Activated CD8-positive, alpha-beta memory T cell treated with anti-CD3 and anti-CD28 coated beads, Interleukin-2, amount 50 U/mL, for 4 hours (primary cell): ENCODE measurements around the gene NR3C1.

Source experiments
- DNase-seq: peaks from one replicate; pipeline ENCODE4 v3.0.0-alpha.2; 2020

Gene NR3C1

DNA sequence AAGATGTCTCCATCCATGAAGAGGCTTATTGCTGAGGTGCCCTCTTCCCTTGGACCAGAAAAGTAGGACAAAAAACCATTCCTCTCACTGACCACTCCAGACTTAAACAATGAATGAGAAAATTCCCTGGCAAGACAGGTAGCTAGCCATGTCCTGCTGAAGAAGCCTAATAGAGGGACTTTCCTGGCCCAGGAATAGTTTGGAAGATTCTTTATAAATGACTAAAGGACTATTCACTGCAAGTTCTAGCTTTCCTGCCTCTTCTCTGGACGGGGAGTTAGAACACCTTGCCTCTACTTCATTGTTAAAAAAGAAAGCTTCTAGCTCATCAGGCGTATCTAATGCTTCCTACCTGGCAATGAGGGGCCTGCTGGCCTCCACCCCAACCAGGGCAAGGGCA is 153.6 kb downstream of the NR3C1 start:
- no peak for DNase-seq

DNA sequence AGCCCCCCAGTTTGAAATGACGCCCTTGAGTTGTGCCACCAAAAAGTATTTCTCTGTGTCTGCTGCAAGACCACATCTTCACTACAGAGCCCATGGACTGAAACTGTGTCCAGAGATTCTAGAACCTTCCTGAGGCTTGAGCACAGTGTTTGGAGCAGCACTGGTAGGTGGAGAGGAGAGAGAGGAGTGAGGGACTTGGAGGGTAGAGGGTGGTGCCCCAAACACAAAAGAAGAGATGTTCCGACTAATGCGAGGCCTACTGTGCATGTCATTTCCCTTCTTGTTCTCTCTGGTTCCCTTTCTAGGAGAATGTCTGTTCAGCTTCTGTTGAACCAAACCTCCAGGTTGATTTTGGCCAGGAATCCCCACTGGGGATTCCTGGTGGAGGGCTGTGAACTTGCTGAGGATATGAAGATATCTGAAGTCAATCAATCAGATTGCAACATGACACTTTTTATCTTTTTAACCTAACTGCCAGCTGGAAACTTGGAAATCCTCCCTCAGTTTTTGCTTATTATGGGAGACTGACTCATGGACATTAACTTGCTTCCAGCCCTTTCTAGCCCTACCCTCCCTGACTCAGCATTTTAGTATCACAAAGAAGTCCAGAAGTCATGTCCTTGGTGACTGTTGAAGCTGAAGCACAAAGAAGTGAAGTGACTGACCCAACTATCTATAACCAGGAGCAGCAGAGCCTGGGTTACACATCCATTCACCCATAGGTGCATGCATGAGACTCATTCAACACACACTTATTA is 154.5 kb downstream of the NR3C1 start:
- DNase-seq = no peak

DNA sequence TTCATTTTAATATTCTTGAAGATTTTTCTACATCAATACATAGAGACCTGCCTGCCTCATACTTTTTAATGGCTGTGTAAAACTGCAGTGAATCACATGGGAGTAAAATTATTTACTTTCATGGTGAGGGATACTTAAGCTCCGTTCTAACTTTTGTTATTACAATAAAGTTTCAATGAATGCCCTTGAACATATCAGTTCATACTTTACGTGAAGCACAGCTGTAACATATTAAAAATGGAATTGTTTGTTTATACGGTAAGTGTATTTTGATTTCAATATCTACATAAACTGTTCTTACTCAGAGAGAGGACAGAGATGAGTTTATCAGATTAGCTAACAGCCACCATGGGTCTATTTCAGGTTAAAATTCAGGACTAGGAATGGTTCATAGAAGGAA is 155.1 kb downstream of the NR3C1 start:
- DNase-seq = no peak

DNA sequence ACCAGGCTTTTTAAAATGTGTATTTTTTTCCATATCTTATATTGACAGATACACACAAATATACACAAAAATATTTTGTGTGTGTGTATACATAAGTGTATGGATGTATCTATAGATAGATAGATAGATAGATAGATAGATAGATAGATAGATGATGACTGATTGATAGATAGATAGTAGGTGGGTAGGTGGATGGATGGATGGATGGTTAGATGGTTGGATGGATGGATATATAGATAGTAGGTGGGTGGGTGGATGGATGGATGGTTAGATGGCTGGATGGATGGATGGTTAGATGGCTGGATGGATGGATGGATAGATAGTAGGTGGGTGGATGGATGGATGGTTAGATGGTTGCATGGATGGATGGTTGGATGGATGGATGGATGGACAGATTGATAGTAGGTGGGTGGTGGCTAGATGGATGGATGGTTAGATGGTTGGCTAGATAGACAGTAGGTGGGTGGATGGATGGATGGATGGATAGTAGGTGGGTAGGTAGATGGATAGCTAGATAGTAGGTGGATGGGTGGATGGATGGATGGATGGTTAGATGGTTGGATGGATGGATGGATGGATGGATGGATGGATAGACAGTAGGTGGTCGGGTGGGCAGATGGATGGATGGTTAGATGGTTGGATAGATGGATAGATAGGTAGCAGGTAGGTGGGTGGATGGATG is 156.2 kb downstream of the NR3C1 start:
- DNase-seq = no peak

DNA sequence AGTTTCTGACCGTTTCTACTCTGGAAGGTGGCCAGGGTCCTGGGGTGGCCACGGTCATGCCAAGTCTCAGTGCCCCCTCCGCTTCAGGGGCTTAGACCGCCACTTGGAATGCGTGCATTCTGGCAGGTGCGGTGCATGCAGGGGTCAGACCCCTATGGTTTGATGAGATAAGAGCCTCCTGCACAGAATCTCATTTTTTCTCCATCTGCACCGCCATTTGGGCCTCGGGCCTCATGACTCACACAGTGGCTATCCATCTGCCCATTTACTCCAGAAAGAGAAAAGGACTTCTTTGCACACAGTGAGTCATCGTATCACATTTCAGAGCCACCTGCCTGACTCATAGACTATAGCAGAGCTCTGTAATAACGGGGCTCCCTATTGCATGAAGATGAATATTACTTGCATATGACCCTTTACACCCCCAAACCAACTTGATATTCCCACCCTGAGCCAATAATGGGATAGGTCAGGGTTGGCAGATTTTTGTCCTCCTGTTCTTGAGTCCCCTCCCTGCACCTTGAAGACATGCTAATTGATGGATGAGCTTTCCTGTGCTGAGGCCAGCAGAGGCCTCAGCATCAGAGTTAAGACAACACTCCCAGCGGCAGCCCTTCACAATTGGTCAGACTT is 157.4 kb downstream of the NR3C1 start:
- no peak for DNase-seq

DNA sequence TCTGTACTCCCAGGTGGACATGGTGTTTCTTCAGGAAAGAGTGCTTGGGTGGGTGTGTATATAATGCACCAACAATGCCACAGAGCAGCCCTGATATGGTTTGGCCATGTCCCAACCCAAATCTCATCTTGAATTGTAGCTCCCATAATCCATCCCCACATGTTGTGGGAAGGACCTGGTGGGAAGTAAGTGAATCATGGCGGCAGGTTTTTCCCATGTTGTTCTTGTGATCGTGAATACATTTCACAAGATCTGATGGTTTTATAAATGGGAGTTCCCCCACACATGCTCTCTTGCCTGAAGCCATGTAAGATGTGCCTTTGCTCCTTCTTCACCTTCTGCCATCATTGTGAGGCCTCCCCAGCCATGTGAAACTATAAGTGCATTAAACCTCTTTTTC is 158.5 kb downstream of the NR3C1 start:
- DNase-seq = no peak

DNA sequence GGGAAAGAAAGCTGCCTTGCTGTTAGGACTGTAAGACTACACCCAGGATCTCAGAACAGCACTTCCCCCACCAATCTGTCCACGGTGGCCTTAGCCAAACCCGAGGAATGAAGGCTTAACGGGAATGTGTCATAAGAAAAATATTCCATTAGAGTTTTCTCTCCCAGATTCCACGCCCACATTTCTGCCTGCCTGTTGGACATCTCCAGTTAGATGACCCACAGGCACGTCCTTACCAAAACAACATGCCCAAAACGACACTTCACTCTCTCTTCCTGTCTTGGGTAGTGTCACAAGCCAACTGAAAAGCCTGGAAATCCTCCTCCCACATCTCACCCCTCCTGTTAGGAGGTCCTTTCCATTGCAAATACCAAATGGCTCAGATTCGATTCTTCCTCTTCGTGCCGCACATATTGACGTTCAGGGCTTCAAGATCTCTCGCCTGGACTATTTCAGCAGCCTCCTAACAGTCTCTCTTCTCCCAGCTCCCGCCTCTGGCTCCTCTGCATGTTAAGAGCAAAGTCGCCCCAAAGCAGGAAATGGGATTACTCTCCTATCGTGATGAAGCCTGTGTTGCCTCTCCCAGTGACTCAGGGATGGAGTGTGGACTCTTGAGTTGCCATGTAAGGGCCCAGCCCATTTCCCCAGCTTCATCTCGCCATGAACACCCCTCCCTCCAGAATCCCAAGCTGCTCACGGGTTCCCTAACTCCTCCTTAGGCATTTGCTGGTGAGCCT is 159.3 kb downstream of the NR3C1 start:
- no peak for DNase-seq

DNA sequence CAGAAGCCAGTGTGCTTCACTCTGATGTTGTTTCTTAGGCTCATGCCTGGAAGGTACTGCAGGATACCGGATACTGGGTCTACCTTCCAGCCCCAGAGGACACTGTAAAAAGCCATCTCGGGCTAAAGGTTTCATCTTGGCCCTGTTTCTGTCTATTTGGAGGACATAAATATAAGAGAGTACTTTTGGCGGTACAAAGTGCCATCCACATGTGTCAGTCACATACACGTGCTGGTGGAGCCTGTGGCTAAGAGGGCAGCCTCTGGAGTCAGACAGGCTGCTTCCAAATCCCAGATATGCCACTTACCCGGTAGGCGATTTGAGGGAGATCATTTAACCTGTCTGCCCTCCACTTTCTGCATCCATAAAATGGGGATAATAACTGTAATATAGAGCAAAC is 160.4 kb downstream of the NR3C1 start:
- no peak for DNase-seq

DNA sequence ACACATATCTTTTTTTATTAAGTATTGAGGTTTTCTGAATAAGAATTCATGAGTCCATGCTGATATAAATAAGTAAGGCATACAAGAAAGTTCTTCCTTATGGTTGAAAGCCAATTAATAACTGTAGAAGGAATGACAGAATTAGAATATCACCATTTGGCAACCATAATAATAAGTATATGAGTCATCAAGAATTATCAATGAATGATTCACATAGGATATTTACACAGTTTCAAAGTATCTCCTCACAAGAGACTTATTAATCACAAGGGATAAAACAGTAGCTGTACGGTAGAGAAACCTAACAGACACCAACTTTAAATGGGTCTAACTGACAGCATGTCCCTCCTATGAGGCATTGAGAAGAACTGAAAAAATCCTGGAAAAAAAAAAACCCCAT is 161.6 kb downstream of the NR3C1 start:
- DNase-seq = no peak

DNA sequence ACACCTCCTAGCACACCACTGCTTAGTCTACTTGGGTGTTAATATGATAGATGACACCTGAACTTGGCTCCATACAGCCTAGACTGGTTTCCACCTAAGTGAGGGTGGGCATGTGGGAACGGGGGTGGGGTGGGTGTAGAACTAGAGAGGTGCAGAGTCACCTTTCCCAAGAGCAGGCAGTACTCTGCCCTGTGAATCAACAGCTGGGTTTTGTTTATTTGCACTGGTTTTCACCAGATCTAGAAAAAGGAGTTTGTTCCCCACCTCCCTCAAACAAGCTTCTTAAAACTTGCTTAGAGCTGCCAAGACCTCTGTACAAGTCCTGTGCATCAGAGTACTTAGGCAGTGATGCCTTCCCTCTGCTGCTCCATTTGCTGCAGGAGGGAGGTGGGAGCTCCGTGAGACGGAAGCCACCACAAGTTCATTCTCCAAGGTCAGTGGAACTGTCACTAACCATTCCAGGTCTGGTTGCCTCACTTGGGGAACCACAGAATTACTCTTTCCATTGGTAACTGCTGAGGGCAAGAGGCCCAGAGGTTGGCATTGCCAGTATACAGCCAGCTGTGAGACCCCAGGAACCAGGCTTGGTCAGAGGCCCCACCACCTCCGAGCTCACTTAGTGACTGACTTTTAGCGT is 163.5 kb downstream of the NR3C1 start:
- no peak for DNase-seq

DNA sequence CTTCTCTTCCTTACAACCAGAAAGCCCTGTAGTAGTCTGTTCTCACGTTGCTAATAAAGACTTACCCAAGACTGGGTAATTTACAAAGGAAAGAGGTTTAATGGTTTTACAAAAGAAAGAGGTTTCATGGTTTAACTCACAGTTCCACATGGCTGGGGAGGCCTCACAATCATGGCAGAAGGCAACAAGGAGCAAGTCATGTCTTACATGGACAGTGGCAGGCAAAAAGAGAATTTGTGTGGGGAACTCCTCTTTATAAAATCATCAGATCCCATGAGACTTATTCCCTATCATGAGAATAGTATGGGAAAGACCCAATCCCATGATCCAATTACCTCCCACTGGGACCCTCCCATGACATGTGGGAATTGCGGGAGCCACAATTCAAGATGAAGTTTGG is 164.9 kb downstream of the NR3C1 start:
- DNase-seq = no peak

DNA sequence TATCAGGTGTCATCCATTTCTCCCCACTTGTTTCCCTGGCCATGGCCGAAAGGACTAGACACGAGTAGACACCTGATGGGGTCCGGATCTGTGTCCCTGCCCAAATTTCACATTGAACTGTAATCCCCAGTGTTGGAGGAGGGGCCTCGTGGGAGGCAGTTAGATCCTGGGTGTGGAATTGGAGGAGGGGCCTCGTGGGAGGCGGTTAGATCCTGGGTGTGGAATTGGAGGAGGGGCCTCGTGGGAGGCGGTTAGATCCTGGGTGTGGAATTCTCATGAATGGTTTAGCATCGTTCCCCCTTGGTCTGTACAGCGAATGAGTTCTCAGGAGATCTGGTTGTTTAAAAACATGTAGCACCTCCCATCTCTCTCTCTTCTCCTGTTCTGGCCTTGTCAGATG is 165.8 kb downstream of the NR3C1 start:
- no peak for DNase-seq

DNA sequence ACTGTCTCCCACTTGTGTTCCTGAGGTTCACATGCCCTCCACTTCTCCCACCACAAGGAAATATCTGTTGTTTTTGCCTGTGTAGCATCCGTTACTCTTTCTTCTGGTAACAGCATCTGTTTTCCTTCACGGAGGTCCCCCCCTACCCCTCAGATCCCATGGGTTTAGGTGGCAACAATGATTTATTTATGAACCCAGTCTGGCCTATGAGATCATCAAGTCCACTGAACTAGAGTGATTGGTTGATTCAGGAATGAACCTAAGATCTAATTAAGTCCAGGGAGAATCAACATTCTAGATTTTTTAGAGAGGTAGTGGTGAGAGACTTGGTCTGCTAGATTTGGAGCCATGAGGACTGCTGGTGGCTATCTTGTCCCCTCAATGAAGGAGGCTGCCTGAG is 166.8 kb downstream of the NR3C1 start:
- no peak for DNase-seq

DNA sequence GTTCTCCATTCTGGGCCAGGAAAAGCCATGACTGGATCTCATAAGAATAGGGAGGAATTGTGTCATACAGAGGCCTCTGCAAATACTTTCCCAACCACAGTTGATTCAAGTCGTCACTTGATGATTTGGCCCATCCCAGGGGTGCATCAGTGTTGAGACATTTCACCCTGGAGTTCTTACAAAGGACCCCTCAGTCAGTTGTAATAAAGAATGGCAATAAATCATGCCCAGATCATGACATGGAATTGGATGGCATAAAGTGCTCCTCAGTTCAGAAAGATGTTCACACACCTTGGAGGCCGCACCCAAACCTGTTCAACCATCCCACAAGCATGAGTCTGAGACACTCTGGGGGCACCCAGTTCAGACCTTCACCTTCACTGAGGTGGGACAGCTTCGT is 168.1 kb downstream of the NR3C1 start:
- no peak for DNase-seq

DNA sequence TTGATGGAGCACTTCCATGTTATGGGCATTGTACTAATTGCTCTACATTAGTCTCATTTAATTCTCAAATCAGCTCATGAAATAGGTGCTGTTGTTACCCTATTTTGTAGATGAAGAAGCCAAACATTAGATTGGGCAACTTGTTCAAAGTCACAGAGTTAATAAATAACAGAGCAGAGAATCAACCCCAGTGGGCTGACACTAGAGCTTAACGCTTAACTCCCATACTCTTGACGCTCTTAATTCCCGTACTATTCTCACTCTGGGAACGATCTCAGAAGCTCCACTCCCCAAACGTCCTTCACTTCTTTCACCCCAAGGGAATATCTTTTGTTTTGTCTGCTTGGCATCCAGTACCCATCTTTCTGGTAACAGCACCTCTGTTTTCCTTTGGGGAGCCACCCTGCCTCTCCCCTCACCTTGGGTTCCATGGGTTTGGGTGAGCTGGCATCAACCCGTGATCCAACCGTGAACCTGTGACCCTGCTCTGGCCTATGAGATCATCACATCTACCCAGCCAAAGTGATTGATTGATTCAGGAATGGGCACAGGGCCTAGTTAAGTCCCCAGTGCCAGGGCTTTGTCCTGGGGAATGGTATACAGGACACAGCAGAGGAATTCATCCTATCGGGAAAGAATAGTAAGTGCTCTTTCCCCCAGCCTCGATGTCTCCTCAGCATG is 169.2 kb downstream of the NR3C1 start:
- DNase-seq = no peak

DNA sequence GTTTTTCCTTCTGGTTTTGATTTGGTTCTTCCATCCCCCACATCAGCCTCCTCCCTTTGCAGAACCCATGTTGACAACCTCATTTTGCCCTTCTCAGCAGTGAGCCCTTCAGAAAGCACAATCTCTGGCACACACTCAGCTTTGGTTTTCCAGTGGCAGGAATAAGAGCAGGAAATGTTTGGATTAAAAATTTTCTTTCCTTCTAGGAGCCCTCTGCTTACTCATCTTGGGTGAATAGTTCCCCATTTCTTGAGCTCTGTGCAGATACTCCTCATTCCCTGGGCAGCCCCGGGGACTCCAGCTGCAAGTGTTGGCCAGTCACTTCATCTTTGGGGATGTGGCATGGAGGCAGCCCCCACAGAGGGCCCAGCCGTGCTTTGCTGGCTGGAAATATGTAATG is 170.5 kb downstream of the NR3C1 start:
- DNase-seq = no peak

DNA sequence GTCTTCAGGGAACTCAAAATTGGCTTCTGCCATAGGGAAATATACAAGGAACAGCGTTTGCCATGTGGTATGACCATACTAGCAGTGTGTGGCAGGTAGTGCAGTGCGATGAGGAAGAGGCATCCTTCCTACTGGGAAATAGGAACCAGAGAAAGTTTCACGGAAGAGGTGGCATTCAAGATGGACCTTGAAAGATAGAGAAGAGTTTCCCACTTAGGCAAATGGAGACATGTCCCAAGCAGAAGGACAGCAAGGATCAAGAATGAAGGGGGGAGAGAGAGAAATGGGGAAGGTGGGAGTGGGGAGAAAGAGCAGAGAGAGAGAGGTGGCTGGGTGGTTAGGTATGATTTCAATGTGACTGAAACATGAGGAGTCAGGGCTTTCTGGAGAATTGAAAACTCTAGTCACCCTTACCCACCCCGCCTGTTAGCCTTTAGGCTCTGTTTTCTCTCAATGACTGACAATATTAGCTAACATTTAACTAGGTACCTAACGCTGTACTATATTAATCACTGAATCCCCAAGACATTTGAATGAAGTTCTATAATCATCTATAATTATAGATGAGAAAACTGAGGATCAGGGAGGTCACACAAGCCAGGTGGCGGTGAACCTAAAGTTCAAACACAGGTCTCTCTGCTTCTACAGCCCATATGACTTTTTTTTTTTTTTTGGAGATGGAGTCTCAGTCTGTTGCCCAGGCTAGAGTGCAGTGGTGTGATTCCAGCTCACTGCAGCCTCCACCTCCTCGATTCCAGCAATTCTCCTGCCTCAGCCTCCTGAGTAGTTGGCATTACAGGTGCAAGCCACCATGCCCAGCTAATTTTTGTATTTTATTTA is 171.3 kb downstream of the NR3C1 start:
- no peak for DNase-seq

DNA sequence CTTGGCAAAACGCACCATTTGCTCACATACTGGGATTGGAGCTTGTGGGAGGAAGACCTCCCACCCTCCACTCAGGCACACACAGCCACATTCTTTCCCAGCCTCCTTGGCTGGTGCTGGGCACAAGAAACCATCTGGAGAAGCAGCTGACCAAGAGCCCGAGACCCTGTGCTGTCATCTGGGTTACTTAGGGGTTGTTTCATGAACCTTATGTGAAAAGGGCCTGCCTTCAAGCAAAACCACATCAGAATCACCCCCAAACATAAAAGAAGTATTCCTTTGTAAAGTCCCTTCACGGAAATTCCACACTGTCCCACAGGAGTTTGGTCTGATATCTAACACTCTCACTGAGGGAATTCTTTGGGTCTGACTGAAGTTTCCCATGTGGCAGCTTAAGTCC is 172.1 kb downstream of the NR3C1 start:
- DNase-seq = no peak

DNA sequence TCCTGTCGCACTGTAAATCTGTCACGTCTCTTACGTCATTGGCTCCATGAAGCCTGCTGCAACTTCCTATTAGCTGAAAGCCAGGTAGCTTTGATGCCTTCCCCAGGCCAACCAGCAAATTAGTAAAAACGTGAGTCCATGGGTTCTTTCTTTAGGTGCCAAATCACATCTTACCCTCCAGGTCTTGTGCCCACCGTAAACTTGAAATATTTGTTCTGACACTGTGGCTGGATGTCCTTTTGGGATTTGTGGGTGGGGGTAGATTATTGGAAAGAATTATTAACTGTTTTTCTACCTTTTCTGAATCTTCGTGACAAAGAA is 172.8 kb downstream of the NR3C1 start:
- DNase-seq = no peak

DNA sequence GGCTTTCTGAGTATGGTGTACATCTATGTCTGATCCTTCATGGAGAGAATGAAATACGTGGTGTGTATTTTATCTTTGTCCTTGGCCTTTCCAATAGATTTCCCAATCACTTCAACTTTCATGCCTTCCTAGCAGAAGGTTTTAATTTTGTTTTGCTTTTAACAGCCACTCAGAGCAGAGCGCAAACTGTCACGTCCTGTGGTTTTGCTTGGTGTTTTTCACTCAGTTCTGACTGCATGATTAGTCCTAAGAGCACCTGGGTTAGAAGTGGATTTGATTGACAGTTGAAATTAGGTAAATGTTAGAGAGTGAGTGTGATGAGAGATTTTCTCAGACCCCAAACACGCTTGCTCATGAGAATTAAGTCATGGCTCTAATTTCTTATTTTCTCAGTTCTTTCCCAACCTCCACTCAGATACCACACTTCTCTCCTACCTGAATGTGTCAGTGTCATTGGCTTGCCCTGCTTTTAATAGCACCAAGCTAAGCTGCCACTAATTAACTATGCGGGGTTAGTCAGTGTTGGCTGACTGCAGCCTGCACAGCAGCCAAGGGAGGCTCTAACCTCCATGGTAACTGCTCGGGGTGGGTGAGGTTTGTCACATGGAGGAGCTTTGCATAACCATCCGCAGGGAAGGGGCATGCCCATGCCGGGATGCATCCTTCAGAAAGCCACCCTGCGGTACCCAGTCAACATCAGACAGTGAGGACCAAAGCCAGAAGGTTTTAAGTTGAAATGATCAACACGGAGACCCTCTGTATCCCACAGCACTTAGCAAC is 173.4 kb downstream of the NR3C1 start:
- DNase-seq = no peak

DNA sequence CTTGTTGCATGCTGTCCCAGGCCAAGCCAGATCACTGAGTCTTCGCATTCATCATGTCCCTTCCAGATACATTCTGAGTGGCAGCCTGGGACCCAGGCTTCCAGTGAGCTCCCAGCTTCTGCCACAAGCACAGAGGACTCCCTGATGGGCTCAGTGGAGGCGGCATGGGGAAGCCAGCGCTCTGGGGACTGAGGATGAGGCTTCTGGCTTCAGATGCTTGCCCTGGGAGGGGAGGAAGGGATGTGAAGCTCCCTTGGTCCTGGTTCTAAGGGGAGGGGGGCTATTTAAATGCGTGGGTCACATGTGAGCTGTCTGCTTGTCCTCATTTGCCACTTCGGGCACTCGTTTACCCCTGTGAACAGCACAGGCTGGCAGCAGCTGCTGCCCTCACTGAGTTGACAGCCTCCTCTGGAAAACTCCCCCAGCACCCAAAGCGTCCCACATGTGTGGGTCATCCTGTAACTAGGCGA is 174.0 kb downstream of the NR3C1 start:
- DNase-seq = no peak
